ENCODE results near the gene PCDHA4.
"Not testable (repeated sequence)": the region's sequence is repeated elsewhere in the genome, so short reads cannot be mapped to it uniquely, and the experiment has no call there.

PCDHA4 gene

GRCh38 chr5:140796718-140797095 is 10.2 kb upstream of the PCDHA4 start:
- H3K27me3 ChIP-seq (ENCODE audit: insufficient read depth, low read length, poor library complexity, severe bottlenecking), result no peaks in the 10 kb centered on the region
- no peaks in the 10 kb centered on the region for H3K9me3 ChIP-seq (ENCODE audit: insufficient read depth, low read depth, low read length)
- no peak overlapping the region for H3K9ac ChIP-seq (ENCODE audit: low read depth, low read length, poor library complexity, severe bottlenecking)
- no peak overlapping the region for H3K4me2 ChIP-seq (ENCODE audit: low read depth, low read length, poor library complexity, severe bottlenecking)
- H3K9me2 ChIP-seq (replicated peaks; ENCODE audit: low read depth, low read length), result no peaks in the 10 kb centered on the region
- H3K4me1 ChIP-seq (ENCODE audit: insufficient read depth, low read length, poor library complexity, severe bottlenecking), result no peaks in the 10 kb centered on the region
- H3K4me3 ChIP-seq (ENCODE audit: low read length, poor library complexity, severe bottlenecking), result no peak overlapping the region
- H3K79me2 ChIP-seq (ENCODE audit: insufficient read depth, low read length), result no peaks in the 10 kb centered on the region
- H3F3A ChIP-seq (ENCODE audit: low read depth), result no peaks in the 10 kb centered on the region
- H4K20me1 ChIP-seq (ENCODE audit: insufficient read depth, low read length, poor library complexity, severe bottlenecking), result no peaks in the 10 kb centered on the region
- no peak overlapping the region for H2AFZ ChIP-seq (ENCODE audit: low read length)
- TF ChIP-seq EZH2phosphoT487 (IDR thresholded peaks at IDR 0.05; ENCODE audit: borderline replicate concordance) (no peak), CTCF (conservative IDR thresholded peaks at IDR 0.05; ENCODE audit: low read length) (no peak)
- no peaks in the 10 kb centered on the region for H3K36me3 ChIP-seq (ENCODE audit: insufficient read depth, low read length)

- TF ChIP-seq EZH2phosphoT487 (IDR thresholded peaks at IDR 0.05; ENCODE audit: borderline replicate concordance) (no peak), CTCF (conservative IDR thresholded peaks at IDR 0.05; ENCODE audit: low read length) (no peak)
- H2AFZ ChIP-seq (ENCODE audit: low read length), result no peak within 1 kb of the TSS
- H3K9me3 ChIP-seq (ENCODE audit: insufficient read depth, low read depth, low read length), result no peaks in the 10 kb centered on the region
- H3K4me1 ChIP-seq (ENCODE audit: insufficient read depth, low read length, poor library complexity, severe bottlenecking), result no peaks in the 10 kb centered on the region
- no peaks in the 10 kb centered on the region for H4K20me1 ChIP-seq (ENCODE audit: insufficient read depth, low read length, poor library complexity, severe bottlenecking)
- no peak within 1 kb of the TSS for H3K4me3 ChIP-seq (ENCODE audit: low read length, poor library complexity, severe bottlenecking)
- no peaks in the 10 kb centered on the region for H3K36me3 ChIP-seq (ENCODE audit: insufficient read depth, low read length)
- H3K9ac ChIP-seq (ENCODE audit: low read depth, low read length, poor library complexity, severe bottlenecking), result no peak within 1 kb of the TSS
- no peaks in the 10 kb centered on the region for H3K9me2 ChIP-seq (replicated peaks; ENCODE audit: low read depth, low read length)
- no peaks in the 10 kb centered on the region for H3K79me2 ChIP-seq (ENCODE audit: insufficient read depth, low read length)
- H3K27me3 ChIP-seq (ENCODE audit: insufficient read depth, low read length, poor library complexity, severe bottlenecking), result no peaks in the 10 kb centered on the region
- H3K4me2 ChIP-seq (ENCODE audit: low read depth, low read length, poor library complexity, severe bottlenecking), result no peak within 1 kb of the TSS
- H3F3A ChIP-seq (ENCODE audit: low read depth), result no peaks in the 10 kb centered on the region
Measured at GRCh38 chr5:140800816-140801493, 5.9 kb upstream of the PCDHA4 start, which contains the start of gene PCDHA3. PCDHA3 (plus strand) TSS chr5:140801057.

GRCh38 chr5:140801494-140801841 is 5.4 kb upstream of the PCDHA4 start:
- no peaks in the 10 kb centered on the region for H3K9me2 ChIP-seq (replicated peaks; ENCODE audit: low read depth, low read length)
- H3K9me3 ChIP-seq (ENCODE audit: insufficient read depth, low read depth, low read length), result no peaks in the 10 kb centered on the region
- H3K4me3 ChIP-seq (ENCODE audit: low read length, poor library complexity, severe bottlenecking), result no peak overlapping the region
- H3K9ac ChIP-seq (ENCODE audit: low read depth, low read length, poor library complexity, severe bottlenecking), result no peak overlapping the region
- H3F3A ChIP-seq (ENCODE audit: low read depth), result no peaks in the 10 kb centered on the region
- TF ChIP-seq CTCF (conservative IDR thresholded peaks at IDR 0.05; ENCODE audit: low read length) (no peak), EZH2phosphoT487 (IDR thresholded peaks at IDR 0.05; ENCODE audit: borderline replicate concordance) (no peak)
- H3K79me2 ChIP-seq (ENCODE audit: insufficient read depth, low read length), result no peaks in the 10 kb centered on the region
- H2AFZ ChIP-seq (ENCODE audit: low read length), result no peak overlapping the region
- H3K4me2 ChIP-seq (ENCODE audit: low read depth, low read length, poor library complexity, severe bottlenecking), result no peak overlapping the region
- H3K4me1 ChIP-seq (ENCODE audit: insufficient read depth, low read length, poor library complexity, severe bottlenecking), result no peaks in the 10 kb centered on the region
- no peaks in the 10 kb centered on the region for H4K20me1 ChIP-seq (ENCODE audit: insufficient read depth, low read length, poor library complexity, severe bottlenecking)
- no peaks in the 10 kb centered on the region for H3K36me3 ChIP-seq (ENCODE audit: insufficient read depth, low read length)
- H3K27me3 ChIP-seq (ENCODE audit: insufficient read depth, low read length, poor library complexity, severe bottlenecking), result no peaks in the 10 kb centered on the region

DNA sequence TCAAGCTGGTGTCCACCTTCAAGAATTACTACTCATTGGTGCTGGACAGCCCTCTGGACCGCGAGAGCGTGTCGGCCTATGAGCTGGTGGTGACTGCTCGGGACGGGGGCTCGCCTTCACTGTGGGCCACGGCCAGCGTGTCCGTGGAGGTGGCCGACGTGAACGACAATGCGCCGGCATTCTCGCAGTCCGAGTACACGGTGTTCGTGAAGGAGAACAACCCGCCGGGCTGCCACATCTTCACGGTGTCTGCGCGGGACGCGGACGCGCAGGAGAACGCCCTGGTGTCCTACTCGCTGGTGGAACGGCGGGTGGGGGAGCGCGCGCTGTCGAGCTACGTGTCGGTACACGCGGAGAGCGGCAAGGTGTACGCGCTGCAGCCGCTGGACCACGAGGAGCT is 4.5 kb upstream of the PCDHA4 start:
- H3K36me3 ChIP-seq (ENCODE audit: insufficient read depth, low read length); H2AFZ ChIP-seq (ENCODE audit: low read length): not testable (repeated sequence)

More for the DNA sequence above, 4.5 kb upstream of the PCDHA4 start:
- H3F3A ChIP-seq (ENCODE audit: low read depth); H3K27me3 ChIP-seq (ENCODE audit: insufficient read depth, low read length, poor library complexity, severe bottlenecking); H3K4me3 ChIP-seq (ENCODE audit: low read length, poor library complexity, severe bottlenecking); H4K20me1 ChIP-seq (ENCODE audit: insufficient read depth, low read length, poor library complexity, severe bottlenecking); H3K79me2 ChIP-seq (ENCODE audit: insufficient read depth, low read length); H3K9ac ChIP-seq (ENCODE audit: low read depth, low read length, poor library complexity, severe bottlenecking); H3K4me2 ChIP-seq (ENCODE audit: low read depth, low read length, poor library complexity, severe bottlenecking); H3K9me3 ChIP-seq (ENCODE audit: insufficient read depth, low read depth, low read length); H3K9me2 ChIP-seq (replicated peaks; ENCODE audit: low read depth, low read length); H3K4me1 ChIP-seq (ENCODE audit: insufficient read depth, low read length, poor library complexity, severe bottlenecking): not testable (repeated sequence)

Data from Loucy (cell line).